GM12878 (cell line): Measurements from ENCODE around the gene ZNF32. TPM values are rescaled to one million over a fixed set of nuclear protein-coding genes. Genes with fewer than 3 reads are reported as not detected.

Experiments used
- ATAC-seq: fragments of 200-7000 bp; cut with Tn5 transposase; 3 replicates; pipeline ENCODE4 v1.9.1; 2020; ENCODE audit warnings: mild to moderate bottlenecking, moderate library complexity
- BruUV-seq: library from RNA; stranded (reverse); fragments of 400-500 nt; replicated peaks from 2 replicates; lab custom pipeline; 2021; lab: Mats Ljungman, UMichigan
- CTCF ChIA-PET: fragments of 300-600 bp; sonication (Branson Sonifier 250); formaldehyde crosslinking; extraction: SDS; loops from one replicate; lab custom pipeline; 2021; ENCODE audit warnings: inconsistent platforms; lab: Yijun Ruan, JAX
- POLR2A ChIA-PET: fragments of 350-600 bp; formaldehyde crosslinking; extraction: SDS; loops from one replicate; lab custom pipeline; 2021; ENCODE audit warnings: inconsistent platforms; lab: Charles Lee
- RAD21 ChIA-PET: fragments of 300-600 bp; sonication (Branson Sonifier 250); formaldehyde crosslinking; loops from one replicate; lab custom pipeline; 2023; ENCODE audit warnings: antibody characterized with exemption; ENCODE audit not compliant: unreplicated experiment; lab: Charles Lee
- SMC1A ChIA-PET: fragments of 300-600 bp; sonication (Branson Sonifier 250); formaldehyde crosslinking; loops from one replicate; lab custom pipeline; 2023; ENCODE audit not compliant: unreplicated experiment, uncharacterized antibody; lab: Charles Lee
- DNase-seq: peaks from one replicate; pipeline ENCODE4 v3.0.0-alpha.2; 2011; ENCODE audit warnings: low read depth, low spot score
- FAIRE-seq: peaks from 3 replicates; lab custom pipeline; 2011; peaks lifted over from hg19 to GRCh38; lab: Jason Lieb, UNC
- H2AFZ ChIP-seq: 2 replicates; pipeline ENCODE4 v1.6.0; 2011; ENCODE audit warnings: low read depth, low read length, control low read depth; ENCODE audit not compliant: control insufficient read depth
- H3K27ac ChIP-seq: 2 replicates; pipeline ENCODE4 v1.5.1; 2011; ENCODE audit warnings: control low read depth; ENCODE audit not compliant: control insufficient read depth, insufficient read depth
- H3K27me3 ChIP-seq, 2 experiments: replicated peaks in 1 of 2; 2 replicates each; pipeline versions ENCODE4 v1.6.0 to v1.6.1; 2011; ENCODE audit warnings: low read length in 1 of 2; ENCODE audit not compliant: control insufficient read depth in 2 of 2, insufficient read depth in 2 of 2
- H3K36me3 ChIP-seq, 2 experiments: 2 replicates each; pipeline ENCODE4 v1.5.1; 2011; ENCODE audit warnings: low read length in 1 of 2; ENCODE audit not compliant: control insufficient read depth in 2 of 2, insufficient read depth in 2 of 2
- H3K4me1 ChIP-seq: 2 replicates; pipeline ENCODE4 v1.6.1; 2011; ENCODE audit warnings: mild to moderate bottlenecking, low read length, moderate library complexity, mixed read lengths; ENCODE audit not compliant: control insufficient read depth, insufficient read depth
- H3K4me2 ChIP-seq: 2 replicates; pipeline ENCODE4 v1.6.0; 2011; ENCODE audit warnings: control low read depth; ENCODE audit not compliant: control insufficient read depth, insufficient read depth
- H3K4me3 ChIP-seq: fragments of 200-600 bp; sonication (generic); 2 replicates; pipeline ENCODE4 v1.5.1; 2016
- H3K79me2 ChIP-seq: 2 replicates; pipeline ENCODE4 v1.6.0; 2011; ENCODE audit warnings: low read length; ENCODE audit not compliant: control insufficient read depth, insufficient read depth
- H3K9ac ChIP-seq: 2 replicates; pipeline ENCODE4 v1.8.0; 2011; ENCODE audit warnings: low read length, control low read depth, mixed read lengths; ENCODE audit not compliant: control insufficient read depth, insufficient read depth
- H3K9me3 ChIP-seq: replicated peaks from 3 replicates; pipeline ENCODE4 v1.5.1; 2011; ENCODE audit warnings: mild to moderate bottlenecking, low read length; ENCODE audit not compliant: control insufficient read depth, insufficient read depth
- H4K20me1 ChIP-seq: 2 replicates; pipeline ENCODE4 v1.6.0; 2011; ENCODE audit not compliant: control insufficient read depth, insufficient read depth
- CBX3 ChIP-seq: fragments of 200-600 bp; sonication (generic); IDR thresholded peaks from 2 replicates; pipeline ENCODE4 v1.6.1; 2016; ENCODE audit warnings: low read depth, borderline replicate concordance
- CHD1 ChIP-seq: IDR thresholded peaks from 2 replicates; pipeline ENCODE4 v1.6.1; 2012; ENCODE audit warnings: low read depth, low read length, improper control_type of control experiment
- CREB1 ChIP-seq: IDR thresholded peaks from 2 replicates; pipeline ENCODE4 v1.6.1; 2012; ENCODE audit warnings: low read depth, mild to moderate bottlenecking, inconsistent platforms
- EED ChIP-seq: sonication (generic); IDR thresholded peaks from 2 replicates; pipeline ENCODE4 v1.6.1; 2016; ENCODE audit warnings: antibody characterized with exemption, low read depth
- HCFC1 ChIP-seq: fragments of 150-350 bp; IDR thresholded peaks from 2 replicates; pipeline ENCODE4 v1.6.1; 2014; ENCODE audit warnings: low read length
- IKZF2 ChIP-seq, 2 experiments: fragments of 450-650 bp; IDR thresholded peaks; 2 replicates each; pipeline ENCODE4 v1.6.1; 2017; ENCODE audit warnings: mild to moderate bottlenecking in 2 of 2, moderate library complexity in 2 of 2
- NFXL1 ChIP-seq: fragments of 450-650 bp; IDR thresholded peaks from 2 replicates; pipeline ENCODE4 v1.6.1; 2017; ENCODE audit warnings: antibody characterized with exemption, mild to moderate bottlenecking, borderline replicate concordance
- POLR2A ChIP-seq: IDR thresholded peaks from 2 replicates; pipeline ENCODE4 v1.6.1; 2011; ENCODE audit warnings: low read depth, mild to moderate bottlenecking, low read length
- RBBP5 ChIP-seq: fragments of 200-600 bp; sonication (generic); conservative IDR thresholded peaks from 2 replicates; pipeline ENCODE4 v1.6.1; 2016
- RELA ChIP-seq: fragments of 450-650 bp; IDR thresholded peaks from 2 replicates; pipeline ENCODE4 v1.8.0; 2014; ENCODE audit warnings: borderline replicate concordance; ENCODE audit not compliant: partially characterized antibody
- SMC3 ChIP-seq: IDR thresholded peaks from 2 replicates; pipeline ENCODE4 v1.6.1; 2011; ENCODE audit warnings: low read length, improper control_type of control experiment, borderline replicate concordance
- SREBF1 ChIP-seq: IDR thresholded peaks from 2 replicates; pipeline ENCODE4 v1.6.1; 2012; ENCODE audit warnings: mild to moderate bottlenecking, low read length
- TBL1XR1 ChIP-seq: IDR thresholded peaks from 2 replicates; pipeline ENCODE4 v1.6.1; 2012; ENCODE audit warnings: low read depth, low read length, improper control_type of control experiment
- TCF12 ChIP-seq: IDR thresholded peaks from 2 replicates; pipeline ENCODE4 v1.6.1; 2011; ENCODE audit warnings: low read depth, mild to moderate bottlenecking, low read length
- ZNF24 ChIP-seq: fragments of 450-650 bp; IDR thresholded peaks from 2 replicates; pipeline ENCODE4 v1.6.1; 2017; ENCODE audit warnings: antibody characterized with exemption, mild to moderate bottlenecking
- ZNF384 ChIP-seq: IDR thresholded peaks from 2 replicates; pipeline ENCODE4 v1.6.1; 2012; ENCODE audit warnings: low read depth, mild to moderate bottlenecking, low read length, improper control_type of control experiment, borderline replicate concordance
- WGBS: methylation state at CpG from one replicate; pipeline ENCODE4 v1.1.6; 2016; ENCODE audit warnings: low lambda C conversion rate; ENCODE audit not compliant: insufficient replicate concordance, insufficient coverage; ENCODE audit errors: missing lambda C conversion rate; 5-methylcytosine and 5-hydroxymethylcytosine counted together
- in situ Hi-C: fragments of 300-500 bp; cut with MboI; formaldehyde crosslinking; loops from 9 replicates; pipeline ENCODE4 v1.14.3; 2018; ENCODE audit warnings: mixed read lengths
- intact Hi-C: fragments of 100-400 bp; cut with micrococcal nuclease; formaldehyde crosslinking; loops from one replicate; pipeline ENCODE4 v1.14.2; 2022; ENCODE audit not compliant: unreplicated experiment
- polyA plus RNA-seq, 11 experiments: library from polyadenylated mRNA; depleted of rRNA in 4 of 11; unstranded in 6 of 11; stranded (reverse) in 5 of 11; fragments of >200 nt; fragmentation: Nextera tagmentation in 4 of 11; fragmentation: Illumina TruSeq in 1 of 11; extraction: Ambion mirVana in 4 of 11; extraction: Trizol in 1 of 11; gene quantifications; 1 replicate in 1 of 11; 2 replicates in 10 of 11; pipeline versions ENCODE4 v1.2.1 to v1.2.3, GENCODE V29; 2011 to 2016; ENCODE audit warnings: inconsistent platforms in 2 of 11, missing spikeins in 2 of 11, low read depth in 1 of 11
- total RNA-seq, 4 experiments: library from RNA; depleted of rRNA in 3 of 4; stranded (reverse); fragments of >200 nt in 3 of 4; fragmentation: Illumina TruSeq in 1 of 4; extraction: Trizol in 1 of 4; gene quantifications; 2 replicates each; pipeline versions ENCODE4 v1.2.1 to v1.2.3, GENCODE V29; 2013 to 2021

The ZNF32 gene
- total and polyA plus RNA-seq, 10 of the 15 experiments (the other 5 are each of a cell fraction or from before 2014, with no cell fraction given) = 1.9 to 23.0 (median 3.4) TPM

DNA sequence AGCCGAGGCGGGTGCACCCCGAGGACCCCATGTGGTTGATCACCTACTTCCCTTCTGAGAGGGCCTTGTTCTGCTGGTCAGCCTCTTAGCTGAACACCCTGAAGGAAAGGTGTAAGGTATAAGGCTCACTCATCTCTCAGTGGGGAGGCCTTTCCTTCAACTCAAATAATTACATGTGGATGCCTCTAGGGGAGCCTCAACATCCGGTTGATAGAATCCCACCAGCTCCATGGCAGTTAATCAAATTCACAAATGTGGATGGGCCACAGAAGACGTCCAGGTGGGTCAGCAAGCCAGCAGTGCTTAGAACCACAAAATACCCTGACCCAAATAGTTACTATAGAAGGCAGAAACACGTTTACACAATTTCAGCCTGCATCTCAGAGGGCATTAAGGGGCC, 37.7 kb upstream of the ZNF32 start:
- TF ChIP-seq RELA (no peak), RBBP5 (no peak), CHD1 (no peak), CREB1 (no peak), SREBF1 (no peak), TCF12 (no peak), TBL1XR1 (no peak), POLR2A (no peak)
- Histone ChIP-seq H3K79me2 (no peaks in the 10 kb centered on the region), H2AFZ (no peak overlapping the region), H4K20me1 (no peaks in the 10 kb centered on the region), H3K4me2 (no peak overlapping the region), H3K4me1 (peaks cover 3% of the 10 kb centered on the region; the same call in 1 of the 2 replicates), H3K27me3 (no peaks in the 10 kb centered on the region; a peak in 1 of 4 replicates), H3K9ac (no peak overlapping the region), H3K9me3 (no peaks in the 10 kb centered on the region), H3K27ac (no peak overlapping the region), H3K36me3 (no peaks in the 10 kb centered on the region), H3K4me3 (no peak overlapping the region)
- WGBS = 42% methylated on average over 6 of the region's 6 CpGs
- POLR2A ChIA-PET = no interaction called here
- BruUV-seq = no TSS peak
- FAIRE-seq (no peak), ATAC-seq (no peak), DNase-seq (no peak)
- RAD21 ChIA-PET = no interaction called here
- CTCF ChIA-PET = interaction anchor here (0.8 to 1.3 kb wide), 2 partner anchors 13 to 225 kb away, joined by 3 read pairs; no protein-coding TSS in a partner anchor
- SMC1A ChIA-PET = interaction anchor here (1.4 kb wide), 1 partner anchor 344 kb away, joined by 4 read pairs; no protein-coding TSS in a partner anchor
- intact Hi-C loops (no loop called here), in situ Hi-C loops (loop anchor here (5.0 kb wide), 1 partner anchor 361 kb away; no protein-coding TSS in a partner anchor)

DNA sequence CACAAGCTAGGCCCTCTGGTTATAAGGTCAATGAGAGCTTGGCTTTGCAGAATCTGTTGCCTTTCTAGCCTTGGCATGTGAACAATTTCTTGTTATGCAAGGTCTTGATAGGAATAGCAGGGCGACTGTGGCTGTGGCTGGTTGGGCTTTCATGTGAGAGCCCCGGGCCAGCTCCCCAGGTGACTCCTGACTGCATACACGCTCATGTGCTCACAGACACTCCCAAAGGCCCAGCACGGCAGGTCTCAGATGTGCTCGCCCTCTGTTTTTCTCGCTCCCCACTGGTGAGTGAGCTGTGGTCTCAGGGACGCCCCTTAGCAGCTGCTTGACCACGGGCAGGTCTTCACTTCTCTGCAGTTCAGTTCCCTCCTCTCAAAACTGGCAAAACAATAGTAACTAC, 37.1 kb upstream of the ZNF32 start:
- H3K4me2 ChIP-seq = no peak overlapping the region
- TF ChIP-seq ZNF24 (no peak), CBX3 (no peak), IKZF2 (IDR thresholded peaks at IDR 0.05) (no peak), EED (no peak), HCFC1 (no peak), NFXL1 (no peak), SMC3 (no peak), ZNF384 (no peak)
- TF ChIP-seq, all 136 proteins: peak for 0
- ChIA-PET SMC1A (interaction anchor here (1.4 kb wide), 1 partner anchor 344 kb away, joined by 4 read pairs; no protein-coding TSS in a partner anchor), CTCF (interaction anchor here (0.8 to 1.3 kb wide), 4 partner anchors 13 to 701 kb away, joined by 3 read pairs; no protein-coding TSS in a partner anchor), RAD21 (no interaction called here), POLR2A (no interaction called here)
- Histone ChIP-seq H2AFZ (no peak overlapping the region), H3K4me1 (peaks cover 3% of the 10 kb centered on the region; the same call in 1 of the 2 replicates), H3K36me3 (no peaks in the 10 kb centered on the region), H3K9me3 (no peaks in the 10 kb centered on the region), H3K27me3 (no peaks in the 10 kb centered on the region; a peak in 1 of 4 replicates), H3K4me3 (no peak overlapping the region), H3K27ac (no peak overlapping the region), H3K9ac (no peak overlapping the region), H4K20me1 (no peaks in the 10 kb centered on the region), H3K79me2 (no peaks in the 10 kb centered on the region)
- FAIRE-seq = no peak
- WGBS = 37% methylated on average over 8 of the region's 8 CpGs
- in situ Hi-C loops (loop anchor here (5.0 kb wide), 1 partner anchor 362 kb away; no protein-coding TSS in a partner anchor), intact Hi-C loops (no loop called here)
- ATAC-seq = no peak
- no peak for DNase-seq
- BruUV-seq = no TSS peak
